Astrocyte of the spinal cord (primary cell): ENCODE measurements around the gene SNX7.

Experiments used
- DNase-seq: peaks from one replicate; pipeline ENCODE4 v3.0.0; 2011; ENCODE audit warnings: low read depth, low spot score
- H3K4me3 ChIP-seq: 2 replicates; pipeline ENCODE4 v1.5.1; 2011; ENCODE audit warnings: low read depth, mild to moderate bottlenecking, low read length, moderate library complexity
- in situ Hi-C: cut with HindIII; loops from 2 replicates; pipeline ENCODE4 v1.10.0; 2017; ENCODE audit warnings: low sequenced_read_pairs
- TF ChIP-seq, protein P1 (sequence below): IDR thresholded peaks from 2 replicates; pipeline ENCODE4 v1.5.1; 2012; ENCODE audit warnings: low read depth, mild to moderate bottlenecking, low read length, inconsistent platforms

Gene SNX7

DNA sequence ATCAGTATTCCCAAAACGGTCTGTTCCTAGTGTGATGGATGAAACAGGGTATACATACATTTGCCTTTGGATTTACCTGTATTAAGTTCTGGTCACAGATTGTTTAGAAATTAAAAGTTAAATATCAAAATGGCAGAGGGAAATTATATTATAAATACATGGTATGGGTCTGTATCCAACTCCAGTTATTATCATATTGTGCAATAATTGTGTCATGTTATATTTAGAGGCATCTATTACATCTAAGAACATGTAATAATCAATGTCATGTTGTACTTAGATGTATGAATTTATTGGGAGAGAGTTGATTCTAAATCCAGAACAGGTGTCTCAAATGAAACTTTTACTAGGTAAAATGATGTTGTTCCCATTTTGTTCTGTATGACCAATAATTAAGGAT is 79.6 kb downstream of the SNX7 start:
- in situ Hi-C loops: no loop called here

DNA sequence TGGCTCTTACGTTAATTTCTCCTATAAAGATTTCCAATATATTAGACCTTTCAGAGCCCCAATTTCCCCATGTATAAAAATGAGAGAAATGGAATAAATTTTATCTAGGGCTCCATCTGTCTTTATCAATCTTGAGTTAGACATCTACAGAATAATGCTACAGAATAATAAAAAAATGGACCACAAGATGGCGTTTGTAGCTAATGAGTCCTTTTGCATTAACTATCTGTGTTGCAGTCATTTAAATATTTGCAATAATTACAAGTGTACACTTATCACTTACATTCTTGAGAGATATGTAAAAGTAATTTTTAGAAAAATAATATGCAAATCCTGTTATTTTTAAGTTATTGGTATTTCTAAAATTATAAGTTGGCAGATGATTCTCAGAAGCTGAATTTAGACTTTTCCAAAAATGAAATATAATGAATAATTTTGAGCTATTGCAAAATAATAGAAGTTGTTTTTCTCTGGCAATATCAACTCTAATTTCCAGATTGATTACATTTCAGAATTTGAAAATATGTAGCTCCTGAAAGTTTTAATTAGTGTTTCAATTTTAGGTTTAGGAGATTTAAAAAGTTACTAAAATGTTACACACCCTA is 87.7 kb downstream of the SNX7 start:
- DNase-seq: peak; percentile 13
- TF ChIP-seq, protein P1, sequence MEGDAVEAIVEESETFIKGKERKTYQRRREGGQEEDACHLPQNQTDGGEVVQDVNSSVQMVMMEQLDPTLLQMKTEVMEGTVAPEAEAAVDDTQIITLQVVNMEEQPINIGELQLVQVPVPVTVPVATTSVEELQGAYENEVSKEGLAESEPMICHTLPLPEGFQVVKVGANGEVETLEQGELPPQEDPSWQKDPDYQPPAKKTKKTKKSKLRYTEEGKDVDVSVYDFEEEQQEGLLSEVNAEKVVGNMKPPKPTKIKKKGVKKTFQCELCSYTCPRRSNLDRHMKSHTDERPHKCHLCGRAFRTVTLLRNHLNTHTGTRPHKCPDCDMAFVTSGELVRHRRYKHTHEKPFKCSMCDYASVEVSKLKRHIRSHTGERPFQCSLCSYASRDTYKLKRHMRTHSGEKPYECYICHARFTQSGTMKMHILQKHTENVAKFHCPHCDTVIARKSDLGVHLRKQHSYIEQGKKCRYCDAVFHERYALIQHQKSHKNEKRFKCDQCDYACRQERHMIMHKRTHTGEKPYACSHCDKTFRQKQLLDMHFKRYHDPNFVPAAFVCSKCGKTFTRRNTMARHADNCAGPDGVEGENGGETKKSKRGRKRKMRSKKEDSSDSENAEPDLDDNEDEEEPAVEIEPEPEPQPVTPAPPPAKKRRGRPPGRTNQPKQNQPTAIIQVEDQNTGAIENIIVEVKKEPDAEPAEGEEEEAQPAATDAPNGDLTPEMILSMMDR: peak; percentile 38
- no peak overlapping the region for H3K4me3 ChIP-seq
- in situ Hi-C loops: no loop called here

More for the DNA sequence above, 79.6 kb downstream of the SNX7 start:
- H3K4me3 ChIP-seq: no peak overlapping the region
- no peak for DNase-seq
- TF ChIP-seq, protein P1: no peak

GRCh38 chr1:98754176-98754575 is 92.7 kb downstream of the SNX7 start:
- in situ Hi-C loops: no loop called here

DNA sequence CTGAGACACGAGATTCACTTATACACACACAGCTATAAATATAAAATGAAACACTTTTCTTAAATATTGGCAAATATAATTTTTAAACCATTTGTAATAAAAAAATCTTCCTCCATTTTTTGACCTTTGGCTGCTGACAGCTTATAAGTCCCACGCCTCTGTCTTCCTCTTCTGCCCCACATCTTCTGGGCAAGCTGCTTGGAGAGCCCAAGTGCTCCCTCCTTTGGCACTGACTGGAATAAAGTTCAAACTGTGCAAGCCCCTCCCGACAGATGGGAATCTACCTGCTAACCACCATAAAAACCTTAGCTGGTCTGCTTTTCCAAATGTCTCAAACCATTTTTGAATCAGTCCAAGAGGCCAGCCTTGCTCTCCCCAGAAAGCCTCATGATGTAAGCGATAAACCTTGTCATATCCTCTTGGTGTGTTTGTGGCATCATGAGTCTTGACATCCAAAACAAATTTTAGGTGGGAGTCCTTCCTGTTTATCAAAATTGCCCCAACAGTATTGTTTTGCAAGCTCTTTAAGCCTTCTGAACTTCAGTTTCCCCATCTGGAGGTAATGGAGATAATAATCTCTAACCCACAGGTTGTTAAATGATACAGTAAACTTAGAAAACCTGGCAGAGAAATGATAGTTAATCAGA is 99.8 kb downstream of the SNX7 start:
- TF ChIP-seq, protein P1: peak; percentile 3
- no peak for DNase-seq
- no peak overlapping the region for H3K4me3 ChIP-seq
- in situ Hi-C loops: no loop called here

More at GRCh38 chr1:98754176-98754575, 92.7 kb downstream of the SNX7 start:
- no peak for DNase-seq
- TF ChIP-seq, protein P1: no peak
- H3K4me3 ChIP-seq: no peak overlapping the region

GRCh38 chr1:98763488-98764150 is 102.1 kb downstream of the SNX7 start:
- TF ChIP-seq, protein P1: no peak
- in situ Hi-C loops: no loop called here
- no peak overlapping the region for H3K4me3 ChIP-seq
- DNase-seq: no peak

GRCh38 chr1:98764485-98764884 is 103.0 kb downstream of the SNX7 start:
- TF ChIP-seq, protein P1: no peak
- DNase-seq: no peak
- in situ Hi-C loops: no loop called here

More at GRCh38 chr1:98764485-98764884, 103.0 kb downstream of the SNX7 start:
- H3K4me3 ChIP-seq: no peak overlapping the region
